GM21528 (cell line): Measurements from ENCODE around the gene PHYKPL.

Experiments used
- ATAC-seq: cut with Tn5 transposase; IDR thresholded peaks from one replicate; pipeline ENCODE4 v1.9.1; 2021; ENCODE audit warnings: mild to moderate bottlenecking, moderate library complexity; ENCODE audit not compliant: unreplicated experiment, low FRiP score

PHYKPL gene

GRCh38 chr5:178194026-178194425 is 38.6 kb downstream of the PHYKPL start:
- ATAC-seq = no peak

GRCh38 chr5:178193251-178193809 is 39.3 kb downstream of the PHYKPL start:
- ATAC-seq = no peak

GRCh38 chr5:178192787-178193186 is 39.8 kb downstream of the PHYKPL start:
- ATAC-seq = no peak

- ATAC-seq = no peak
These were observed 40.4 kb downstream of the PHYKPL start for GRCh38 chr5:178192244-178192643.

GRCh38 chr5:178191661-178192060 is 40.9 kb downstream of the PHYKPL start:
- ATAC-seq = no peak

- no peak for ATAC-seq
These were observed 43.2 kb downstream of the PHYKPL start for GRCh38 chr5:178189433-178189832.

GRCh38 chr5:178187014-178187413 is 45.6 kb downstream of the PHYKPL start, which contains the start of gene GMCL2:
Gene GMCL2 (minus strand): TSS chr5:178187371. CDS start chr5:178187299, 72 bp downstream.
- ATAC-seq = no peak

GRCh38 chr5:178186427-178186826 is 46.2 kb downstream of the PHYKPL start:
- ATAC-seq = no peak

- no peak for ATAC-seq
These were observed 50.3 kb downstream of the PHYKPL start for GRCh38 chr5:178182158-178182876.

- no peak for ATAC-seq
These were observed 52.3 kb downstream of the PHYKPL start for GRCh38 chr5:178180141-178180863.

GRCh38 chr5:178177569-178177968 is 55.0 kb downstream of the PHYKPL start:
- no peak for ATAC-seq

GRCh38 chr5:178176791-178177190 is 55.8 kb downstream of the PHYKPL start:
- ATAC-seq = no peak

GRCh38 chr5:178174456-178174855 is 58.1 kb downstream of the PHYKPL start:
- ATAC-seq = no peak

GRCh38 chr5:178170455-178170854 is 62.1 kb downstream of the PHYKPL start:
- ATAC-seq = no peak

GRCh38 chr5:178165581-178165980 is 67.0 kb downstream of the PHYKPL start:
- no peak for ATAC-seq

- ATAC-seq = peak; percentile 97
These were observed 68.5 kb downstream of the PHYKPL start for GRCh38 chr5:178163772-178164735.

- ATAC-seq = no peak
These were observed 70.1 kb downstream of the PHYKPL start for GRCh38 chr5:178162481-178162880.

GRCh38 chr5:178160176-178160575 is 72.4 kb downstream of the PHYKPL start:
- ATAC-seq = no peak
